Fibroblast of lung (primary cell): ENCODE results near the gene DIP2C. TPM values are rescaled to one million over a fixed set of nuclear protein-coding genes. Genes with fewer than 3 reads are reported as not detected.
"Not testable (repeated sequence)": the region's sequence is repeated elsewhere in the genome, so short reads cannot be mapped to it uniquely, and the experiment has no call there.

Experiments
- DNase-seq, 2 donors: peaks; one replicate each; pipeline versions ENCODE4 v3.0.0 to v3.0.0-alpha.2; 2010; ENCODE audit warnings: low read depth in 2 of 2
- H2AFZ ChIP-seq: 2 replicates; pipeline ENCODE4 v1.5.1; 2012; ENCODE audit warnings: low read length, control low read depth, inconsistent platforms
- H3K27ac ChIP-seq: 2 replicates; pipeline ENCODE4 v1.5.1; 2011; ENCODE audit warnings: low read length, control low read depth; ENCODE audit not compliant: insufficient read depth
- H3K27me3 ChIP-seq: 2 replicates; pipeline ENCODE4 v1.5.1; 2011; ENCODE audit warnings: mild to moderate bottlenecking, low read length; ENCODE audit not compliant: control insufficient read depth, insufficient read depth
- H3K36me3 ChIP-seq: 2 replicates; pipeline ENCODE4 v1.5.1; 2011; ENCODE audit warnings: low read length; ENCODE audit not compliant: control insufficient read depth, insufficient read depth
- H3K4me1 ChIP-seq: 2 replicates; pipeline ENCODE4 v1.5.1; 2011; ENCODE audit warnings: low read length; ENCODE audit not compliant: control insufficient read depth, insufficient read depth; ENCODE audit errors: extremely low read depth
- H3K4me2 ChIP-seq: 2 replicates; pipeline ENCODE4 v1.5.1; 2011; ENCODE audit warnings: low read length, control low read depth; ENCODE audit not compliant: insufficient read depth; ENCODE audit errors: extremely low read depth
- H3K4me3 ChIP-seq, 4 experiments: fragments of 200-600 bp in 1 of 4; sonication (generic) in 1 of 4; replicated peaks in 1 of 4; 2 replicates each; pipeline ENCODE4 v1.5.1; 2011 to 2016; ENCODE audit warnings: low read length in 4 of 4, low read depth in 3 of 4, mild to moderate bottlenecking in 3 of 4, control low read depth in 2 of 4, inconsistent platforms in 1 of 4, mixed read lengths in 1 of 4; ENCODE audit not compliant: insufficient read depth in 1 of 4; ENCODE audit errors: control extremely low read depth in 1 of 4
- H3K79me2 ChIP-seq: 2 replicates; pipeline ENCODE4 v1.5.1; 2012; ENCODE audit warnings: mild to moderate bottlenecking, low read length, inconsistent platforms; ENCODE audit not compliant: control insufficient read depth, insufficient read depth
- H3K9ac ChIP-seq: 2 replicates; pipeline ENCODE4 v1.5.1; 2011; ENCODE audit warnings: mild to moderate bottlenecking, low read length, control low read depth; ENCODE audit not compliant: insufficient read depth
- H3K9me3 ChIP-seq: 2 replicates; pipeline ENCODE4 v1.5.1; 2012; ENCODE audit warnings: low read depth, low read length; ENCODE audit not compliant: control insufficient read depth, insufficient read depth
- H4K20me1 ChIP-seq: 2 replicates; pipeline ENCODE4 v1.5.1; 2011; ENCODE audit warnings: low read length; ENCODE audit not compliant: control insufficient read depth, insufficient read depth; ENCODE audit errors: extremely low read depth
- CTCF ChIP-seq, 2 donors: IDR thresholded peaks in 1 of 2; conservative IDR thresholded peaks in 1 of 2; 1 replicate in 1 of 2; 2 replicates in 1 of 2; pipeline ENCODE4 v1.5.1; 2011 to 2012; ENCODE audit warnings: low read length in 2 of 2, control low read depth in 1 of 2, inconsistent platforms in 1 of 2, low read depth in 1 of 2, mild to moderate bottlenecking in 1 of 2
- EZH2 ChIP-seq: IDR thresholded peaks from 2 replicates; pipeline ENCODE4 v1.5.1; 2012; ENCODE audit warnings: low read length, control low read depth, mild to moderate bottlenecking; ENCODE audit errors: missing control alignments
- polyA plus RNA-seq, 2 donors: library from polyadenylated mRNA; depleted of rRNA in 1 of 2; stranded (reverse) in 1 of 2; unstranded in 1 of 2; fragments of >200 nt; gene quantifications; 2 replicates each; pipeline ENCODE4 v1.2.1, GENCODE V29; 2011 to 2012; ENCODE audit warnings: missing spikeins in 1 of 2
- total RNA-seq: library from RNA; depleted of rRNA; stranded (reverse); fragments of >200 nt; gene quantifications from 2 replicates; pipeline ENCODE4 v1.2.1, GENCODE V29; 2014

DIP2C gene
- total and polyA plus RNA-seq, 2 donors (not counting 1 experiment from before 2014, with no cell fraction given), result 10.7 to 18.3 TPM

GRCh38 chr10:480498-480927 lies 209.0 kb downstream of the DIP2C start:
- Histone ChIP-seq H4K20me1 (no peaks in the 10 kb centered on the region), H3K9me3 (no peaks in the 10 kb centered on the region), H3K9ac (no peak overlapping the region), H3K4me1 (no peaks in the 10 kb centered on the region), H3K4me2 (no peak overlapping the region), H2AFZ (no peak overlapping the region), H3K27ac (no peak overlapping the region), H3K4me3 (no peak overlapping the region), H3K27me3 (no peaks in the 10 kb centered on the region), H3K79me2 (no peaks in the 10 kb centered on the region), H3K36me3 (peaks cover 2% of the 10 kb centered on the region)
- no peak for TF ChIP-seq CTCF (conservative IDR thresholded peaks at IDR 0.05 in 1 of 2, IDR thresholded peaks at IDR 0.05 in 1 of 2; ENCODE audit: low read depth in 1 of 2, low read length in 2 of 2)
- no peak for TF ChIP-seq EZH2
- DNase-seq, result no peak

GRCh38 chr10:479706-480497 lies 209.6 kb downstream of the DIP2C start:
- not testable (repeated sequence) for H3K4me2 ChIP-seq, H3K9ac ChIP-seq, H3K9me3 ChIP-seq, H3K27ac ChIP-seq, H2AFZ ChIP-seq, H4K20me1 ChIP-seq, H3K36me3 ChIP-seq, H3K4me3 ChIP-seq, H3K27me3 ChIP-seq, DNase-seq, H3K4me1 ChIP-seq, H3K79me2 ChIP-seq

DNA sequence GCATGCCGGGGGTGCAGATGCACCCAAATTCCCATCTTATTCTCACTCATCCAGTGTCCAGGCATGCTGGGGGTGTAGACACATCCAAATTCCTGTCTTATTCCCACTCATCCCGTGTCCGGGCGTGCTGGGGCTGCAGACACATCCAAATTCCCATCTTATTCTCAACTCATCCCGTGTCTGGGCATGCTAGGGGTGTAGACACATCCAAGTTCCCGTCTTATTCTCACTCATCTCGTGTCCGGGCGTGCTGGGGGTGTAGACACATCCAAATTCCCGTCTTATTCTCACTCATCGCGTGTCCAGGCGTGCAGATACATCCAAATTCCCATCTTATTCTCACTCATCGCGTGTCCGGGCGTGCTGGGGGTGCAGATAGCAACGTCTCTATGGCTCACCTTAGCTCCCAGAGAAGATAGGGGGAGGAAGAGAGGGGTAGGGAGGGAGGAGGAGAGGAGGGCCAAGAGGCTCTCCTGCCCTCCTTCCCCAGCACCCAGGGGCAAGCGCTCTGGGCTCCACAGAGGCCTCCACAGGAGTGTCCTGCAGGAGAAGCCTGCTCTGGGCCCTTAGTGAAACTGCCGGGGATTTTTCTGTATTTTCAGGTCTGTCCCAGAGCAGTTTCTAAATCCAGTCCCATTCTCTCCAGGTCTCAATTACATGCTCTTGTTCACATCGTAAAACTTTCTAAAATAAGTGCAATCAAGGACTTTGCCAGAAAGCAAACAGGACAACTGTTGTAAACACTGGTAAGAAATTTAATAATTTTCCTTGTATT lies 210.8 kb downstream of the DIP2C start:
- H3K4me3 ChIP-seq, result no peak overlapping the region
- H3K27ac ChIP-seq, result no peak overlapping the region
- no peaks in the 10 kb centered on the region for H3K9me3 ChIP-seq
- H4K20me1 ChIP-seq, result no peaks in the 10 kb centered on the region
- no peaks in the 10 kb centered on the region for H3K4me1 ChIP-seq
- peaks cover 2% of the 10 kb centered on the region for H3K36me3 ChIP-seq
- no peaks in the 10 kb centered on the region for H3K79me2 ChIP-seq
- no peak for DNase-seq
- H3K9ac ChIP-seq, result no peak overlapping the region
- no peaks in the 10 kb centered on the region for H3K27me3 ChIP-seq
- no peak overlapping the region for H2AFZ ChIP-seq
- no peak overlapping the region for H3K4me2 ChIP-seq
- no peak for TF ChIP-seq EZH2
- no peak for TF ChIP-seq CTCF (conservative IDR thresholded peaks at IDR 0.05 in 1 of 2, IDR thresholded peaks at IDR 0.05 in 1 of 2; ENCODE audit: low read depth in 1 of 2, low read length in 2 of 2)
